ENCODE data around the gene RUFY3. TPM values are rescaled to one million over a fixed set of nuclear protein-coding genes. Genes with fewer than 3 reads are reported as not detected.
A peak's percentile ranks its signal among the peaks of the same experiment; 100 is the strongest.

The RUFY3 gene
- total RNA-seq, 1 donor from 2014 or later, result 101 TPM

DNA sequence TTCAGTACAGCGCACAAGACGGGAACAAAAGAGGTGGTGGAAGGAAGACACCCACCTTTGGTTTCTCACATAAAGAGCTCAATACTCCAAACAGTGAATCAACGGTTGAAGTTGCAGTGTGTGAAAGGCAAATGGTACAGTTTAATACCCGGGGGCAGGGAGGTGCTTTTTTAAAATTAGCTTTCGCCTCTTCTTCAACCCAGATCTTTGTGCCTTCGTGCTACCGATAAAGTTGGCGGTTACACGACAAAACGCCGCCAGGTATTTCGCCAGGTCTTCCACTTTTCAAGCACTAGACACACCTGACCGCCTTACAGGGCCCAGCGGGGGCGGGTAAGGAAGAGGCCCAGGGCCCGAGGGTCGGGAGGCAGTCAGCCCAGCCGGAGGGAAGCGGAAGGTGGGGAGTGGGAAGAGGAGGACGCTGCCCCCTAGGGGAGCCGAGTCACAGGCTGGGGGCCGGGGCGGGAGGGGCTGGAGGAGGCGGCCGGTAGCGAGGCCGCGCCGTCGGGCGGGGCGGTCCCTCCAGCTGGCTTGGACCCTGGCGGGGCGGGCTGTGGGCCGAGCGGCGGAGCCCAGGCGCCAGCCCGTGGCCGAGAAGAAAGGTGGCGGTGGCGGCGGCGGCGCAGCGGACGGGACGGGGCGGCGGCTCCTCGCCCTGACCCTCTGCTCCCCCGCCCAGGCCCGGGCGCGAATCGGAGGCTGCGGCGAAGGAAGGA lies 17.4 kb upstream of the RUFY3 start:
- H3K27me3 Mint-ChIP-seq (ENCODE audit: low read depth), result no peaks in the 10 kb centered on the region
- H3K27ac Mint-ChIP-seq, result peak overlapping the region; percentile 99
- H3K4me3 Mint-ChIP-seq, result peak overlapping the region; percentile 88
- no peaks in the 10 kb centered on the region for H3K36me3 Mint-ChIP-seq
- DNase-seq (ENCODE audit: low spot score in 2 of 2, unreplicated experiment in 2 of 2), result peak; percentile 69 to 80
- TF ChIP-seq, protein P1, sequence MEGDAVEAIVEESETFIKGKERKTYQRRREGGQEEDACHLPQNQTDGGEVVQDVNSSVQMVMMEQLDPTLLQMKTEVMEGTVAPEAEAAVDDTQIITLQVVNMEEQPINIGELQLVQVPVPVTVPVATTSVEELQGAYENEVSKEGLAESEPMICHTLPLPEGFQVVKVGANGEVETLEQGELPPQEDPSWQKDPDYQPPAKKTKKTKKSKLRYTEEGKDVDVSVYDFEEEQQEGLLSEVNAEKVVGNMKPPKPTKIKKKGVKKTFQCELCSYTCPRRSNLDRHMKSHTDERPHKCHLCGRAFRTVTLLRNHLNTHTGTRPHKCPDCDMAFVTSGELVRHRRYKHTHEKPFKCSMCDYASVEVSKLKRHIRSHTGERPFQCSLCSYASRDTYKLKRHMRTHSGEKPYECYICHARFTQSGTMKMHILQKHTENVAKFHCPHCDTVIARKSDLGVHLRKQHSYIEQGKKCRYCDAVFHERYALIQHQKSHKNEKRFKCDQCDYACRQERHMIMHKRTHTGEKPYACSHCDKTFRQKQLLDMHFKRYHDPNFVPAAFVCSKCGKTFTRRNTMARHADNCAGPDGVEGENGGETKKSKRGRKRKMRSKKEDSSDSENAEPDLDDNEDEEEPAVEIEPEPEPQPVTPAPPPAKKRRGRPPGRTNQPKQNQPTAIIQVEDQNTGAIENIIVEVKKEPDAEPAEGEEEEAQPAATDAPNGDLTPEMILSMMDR (IDR thresholded peaks at IDR 0.05; ENCODE audit: unreplicated experiment), result peak; percentile 9
- no peaks in the 10 kb centered on the region for H3K9me3 Mint-ChIP-seq
- H3K4me1 Mint-ChIP-seq, result peaks cover 28% of the 10 kb centered on the region

DNA sequence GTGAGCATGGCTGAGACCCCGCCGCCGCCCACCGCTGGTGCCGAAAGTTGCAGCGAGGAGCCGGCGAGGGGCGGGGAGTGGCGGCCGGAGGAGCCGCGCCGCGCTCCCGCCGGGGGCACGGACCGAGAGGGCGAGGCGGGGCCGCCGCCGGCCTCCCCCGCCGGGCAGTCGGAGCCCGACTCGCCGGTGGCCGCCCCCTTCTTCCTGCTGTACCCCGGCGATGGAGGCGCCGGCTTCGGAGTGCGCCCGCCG lies 16.9 kb upstream of the RUFY3 start:
- peaks cover 28% of the 10 kb centered on the region for H3K4me1 Mint-ChIP-seq
- TF ChIP-seq, protein P1 (IDR thresholded peaks at IDR 0.05; ENCODE audit: unreplicated experiment), result no peak
- DNase-seq (ENCODE audit: low spot score in 2 of 2, unreplicated experiment in 2 of 2), result no peak
- H3K9me3 Mint-ChIP-seq, result no peaks in the 10 kb centered on the region
- H3K4me3 Mint-ChIP-seq, result peak overlapping the region; percentile 88
- H3K36me3 Mint-ChIP-seq, result no peaks in the 10 kb centered on the region
- H3K27ac Mint-ChIP-seq, result peak overlapping the region; percentile 25
- H3K27me3 Mint-ChIP-seq (ENCODE audit: low read depth), result no peaks in the 10 kb centered on the region

DNA sequence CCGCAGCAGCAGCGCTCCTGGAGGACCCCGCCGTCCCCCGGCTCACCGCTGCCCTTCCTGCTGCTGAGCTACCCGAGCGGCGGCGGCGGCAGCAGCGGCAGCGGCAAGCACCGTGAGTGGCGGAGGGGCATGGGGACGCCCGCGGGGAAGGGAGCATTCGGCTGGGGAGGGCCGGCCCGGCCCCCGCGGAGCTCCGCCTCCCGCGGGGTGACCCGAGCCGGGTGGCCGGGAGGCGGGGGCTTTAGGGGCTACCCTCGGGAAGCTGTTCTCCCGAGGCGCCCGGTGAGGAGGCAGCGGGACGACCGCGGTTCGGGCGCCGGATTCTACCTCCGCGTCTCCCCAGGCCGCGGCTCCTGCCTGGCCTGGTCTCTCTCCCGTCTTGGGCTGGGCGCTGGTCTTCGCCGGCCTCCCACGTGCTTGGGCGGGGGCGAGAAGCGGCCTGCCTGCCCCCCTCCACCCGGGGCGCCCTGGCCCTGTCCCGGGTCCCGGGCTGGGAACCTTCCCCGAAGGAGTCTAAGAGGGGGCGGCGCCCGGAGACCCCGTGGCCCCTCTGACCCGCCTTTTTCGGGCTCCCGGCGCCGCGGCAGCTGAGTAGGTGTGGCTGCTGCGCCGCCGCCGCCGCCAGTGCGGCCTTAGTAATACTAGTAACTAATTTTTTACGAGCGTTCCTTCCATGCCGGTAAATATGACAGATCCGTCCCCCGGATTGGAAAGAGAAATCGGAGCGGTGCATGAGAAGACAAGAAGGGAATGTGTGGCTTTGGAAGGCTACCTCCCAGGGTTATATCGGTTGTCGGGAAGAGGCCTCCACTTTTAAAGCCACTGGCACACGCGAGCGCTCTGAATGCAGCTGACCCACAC lies 16.4 kb upstream of the RUFY3 start:
- Mint-ChIP-seq H3K4me1 (peaks cover 28% of the 10 kb centered on the region), H3K27me3 (ENCODE audit: low read depth) (no peaks in the 10 kb centered on the region), H3K36me3 (no peaks in the 10 kb centered on the region), H3K4me3 (peak overlapping the region; percentile 88), H3K27ac (peak overlapping the region; percentile 97), H3K9me3 (no peaks in the 10 kb centered on the region)
- TF ChIP-seq, protein P1 (IDR thresholded peaks at IDR 0.05; ENCODE audit: unreplicated experiment), result no peak
- DNase-seq (ENCODE audit: low spot score in 2 of 2, unreplicated experiment in 2 of 2), result peak; percentile 52 to 77

DNA sequence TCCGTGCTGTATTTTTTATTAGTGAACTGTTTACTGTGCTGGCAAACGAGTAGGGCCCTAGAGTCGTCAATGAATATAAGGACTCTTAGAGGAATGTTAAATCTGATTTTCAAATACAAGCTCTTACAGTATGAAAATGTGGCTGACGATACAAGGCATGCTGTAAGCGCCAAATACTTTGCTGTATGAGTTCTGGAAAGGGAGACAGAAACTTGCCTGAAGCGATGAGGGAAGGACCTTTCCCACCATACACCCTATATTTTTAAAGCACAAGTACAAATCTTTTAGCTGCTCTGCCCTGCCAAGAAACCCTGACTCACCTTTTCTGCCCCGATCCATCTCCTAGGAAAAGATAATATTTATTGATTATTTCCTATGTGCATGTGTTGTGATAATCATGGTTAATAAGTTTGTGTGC lies 15.7 kb upstream of the RUFY3 start:
- peak overlapping the region; percentile 88 for H3K4me3 Mint-ChIP-seq
- no peak for DNase-seq (ENCODE audit: low spot score in 2 of 2, unreplicated experiment in 2 of 2)
- H3K27me3 Mint-ChIP-seq (ENCODE audit: low read depth), result no peaks in the 10 kb centered on the region
- H3K9me3 Mint-ChIP-seq, result no peaks in the 10 kb centered on the region
- peak overlapping the region; percentile 97 for H3K27ac Mint-ChIP-seq
- H3K36me3 Mint-ChIP-seq, result no peaks in the 10 kb centered on the region
- peaks cover 28% of the 10 kb centered on the region for H3K4me1 Mint-ChIP-seq
- TF ChIP-seq, protein P1 (IDR thresholded peaks at IDR 0.05; ENCODE audit: unreplicated experiment), result no peak

DNA sequence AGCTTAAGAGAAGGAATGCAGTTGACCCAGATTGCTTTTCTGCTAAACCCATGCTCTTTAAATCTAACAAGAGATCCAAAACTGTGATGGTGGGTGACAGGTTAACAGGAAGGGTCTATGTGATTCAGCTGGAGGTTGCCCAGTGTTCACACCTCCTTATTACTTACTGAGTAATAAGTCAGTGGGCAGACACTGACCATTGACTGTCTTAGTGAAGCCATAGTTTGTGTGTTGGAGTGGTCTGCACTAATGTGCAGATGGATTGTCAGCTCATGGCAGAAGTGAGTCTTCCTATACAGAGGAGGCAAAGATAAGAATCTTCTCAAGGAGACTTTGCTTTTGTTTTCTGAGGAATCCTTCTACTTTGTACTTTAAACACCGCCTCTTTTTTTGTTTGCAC lies 15.2 kb upstream of the RUFY3 start:
- Mint-ChIP-seq H3K27ac (peak overlapping the region; percentile 97), H3K4me1 (peaks cover 28% of the 10 kb centered on the region), H3K36me3 (no peaks in the 10 kb centered on the region), H3K9me3 (no peaks in the 10 kb centered on the region), H3K4me3 (peak overlapping the region; percentile 88), H3K27me3 (ENCODE audit: low read depth) (no peaks in the 10 kb centered on the region)
- DNase-seq (ENCODE audit: low spot score in 2 of 2, unreplicated experiment in 2 of 2), result no peak
- TF ChIP-seq, protein P1 (IDR thresholded peaks at IDR 0.05; ENCODE audit: unreplicated experiment), result no peak

Measured in mesothelial cell of epicardium (in vitro differentiated cells).